Neural progenitor cell (in vitro differentiated cells): ENCODE results near the gene PIN4.

ENCODE experiments used
- EZH2phosphoT487 ChIP-seq: fragments of 200-600 bp; sonication (generic); IDR thresholded peaks from 2 replicates; pipeline ENCODE4 v1.6.1; 2017; ENCODE audit warnings: antibody characterized with exemption
- TF ChIP-seq, protein P1 (sequence below): fragments of 200-600 bp; sonication (generic); IDR thresholded peaks from 2 replicates; pipeline ENCODE4 v1.5.1; 2017; ENCODE audit warnings: antibody characterized with exemption, mild to moderate bottlenecking

DNA sequence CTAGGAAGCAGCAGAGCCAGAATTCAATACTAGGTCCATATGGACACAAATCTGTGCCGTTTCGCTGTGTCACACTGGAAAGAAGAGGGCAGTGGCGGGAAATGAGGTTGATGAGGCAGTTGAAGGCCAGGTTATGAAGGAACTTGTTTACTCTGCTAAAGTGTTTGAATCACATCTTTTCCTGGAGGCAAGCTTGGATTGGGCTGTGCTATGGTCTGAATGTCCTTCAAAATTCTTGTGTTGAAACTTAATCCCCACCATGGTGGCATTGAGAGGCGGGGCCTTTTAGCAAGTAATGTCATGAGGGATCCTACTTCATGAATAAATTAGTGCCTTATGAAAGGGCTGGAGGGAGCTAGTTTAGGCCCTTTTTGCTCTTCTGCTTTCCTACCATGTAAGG, 59.4 kb downstream of the PIN4 start:
- TF ChIP-seq, protein P1, sequence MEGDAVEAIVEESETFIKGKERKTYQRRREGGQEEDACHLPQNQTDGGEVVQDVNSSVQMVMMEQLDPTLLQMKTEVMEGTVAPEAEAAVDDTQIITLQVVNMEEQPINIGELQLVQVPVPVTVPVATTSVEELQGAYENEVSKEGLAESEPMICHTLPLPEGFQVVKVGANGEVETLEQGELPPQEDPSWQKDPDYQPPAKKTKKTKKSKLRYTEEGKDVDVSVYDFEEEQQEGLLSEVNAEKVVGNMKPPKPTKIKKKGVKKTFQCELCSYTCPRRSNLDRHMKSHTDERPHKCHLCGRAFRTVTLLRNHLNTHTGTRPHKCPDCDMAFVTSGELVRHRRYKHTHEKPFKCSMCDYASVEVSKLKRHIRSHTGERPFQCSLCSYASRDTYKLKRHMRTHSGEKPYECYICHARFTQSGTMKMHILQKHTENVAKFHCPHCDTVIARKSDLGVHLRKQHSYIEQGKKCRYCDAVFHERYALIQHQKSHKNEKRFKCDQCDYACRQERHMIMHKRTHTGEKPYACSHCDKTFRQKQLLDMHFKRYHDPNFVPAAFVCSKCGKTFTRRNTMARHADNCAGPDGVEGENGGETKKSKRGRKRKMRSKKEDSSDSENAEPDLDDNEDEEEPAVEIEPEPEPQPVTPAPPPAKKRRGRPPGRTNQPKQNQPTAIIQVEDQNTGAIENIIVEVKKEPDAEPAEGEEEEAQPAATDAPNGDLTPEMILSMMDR = no peak
- TF ChIP-seq EZH2phosphoT487 = no peak
